Liver (tissue), 9 donors: Measurements from ENCODE around the gene ZNF512. TPM values are rescaled to one million over a fixed set of nuclear protein-coding genes. Genes with fewer than 3 reads are reported as not detected.
"Not testable (repeated sequence)": the region's sequence is repeated elsewhere in the genome, so short reads cannot be mapped to it uniquely, and the experiment has no call there.

Source experiments
- DNase-seq: peaks from one replicate; pipeline ENCODE4 v3.0.0-alpha.2; 2017; ENCODE audit warnings: low spot score
- H3K27ac ChIP-seq, 2 donors: one replicate each; pipeline ENCODE4 v1.7.0; 2013; ENCODE audit warnings: inconsistent platforms in 2 of 2, low read length in 2 of 2, control low read depth in 1 of 2, low read depth in 1 of 2, mild to moderate bottlenecking in 1 of 2
- H3K27me3 ChIP-seq, 4 donors: one replicate each; pipeline versions ENCODE4 v1.6.1 to v1.7.0; 2013; ENCODE audit warnings: low read length in 3 of 4, inconsistent platforms in 1 of 4, mild to moderate bottlenecking in 1 of 4, moderate library complexity in 1 of 4; ENCODE audit not compliant: control insufficient read depth in 4 of 4, insufficient read depth in 4 of 4
- H3K36me3 ChIP-seq, 4 donors: one replicate each; pipeline versions ENCODE4 v1.6.1 to v1.7.0; 2013; ENCODE audit warnings: low read length in 3 of 4, mild to moderate bottlenecking in 3 of 4, low read depth in 1 of 4, moderate library complexity in 1 of 4; ENCODE audit not compliant: control insufficient read depth in 4 of 4, insufficient read depth in 3 of 4
- H3K4me1 ChIP-seq, 4 donors: one replicate each; pipeline versions ENCODE4 v1.6.1 to v1.7.0; 2013; ENCODE audit warnings: low read length in 3 of 4, mild to moderate bottlenecking in 3 of 4, moderate library complexity in 1 of 4; ENCODE audit not compliant: control insufficient read depth in 4 of 4, insufficient read depth in 4 of 4
- H3K4me3 ChIP-seq, 3 donors: one replicate each; pipeline versions ENCODE4 v1.6.1 to v1.7.0; 2013; ENCODE audit warnings: low read length in 3 of 3, control low read depth in 1 of 3, low read depth in 1 of 3, mild to moderate bottlenecking in 1 of 3
- H3K9ac ChIP-seq, 2 donors: one replicate each; pipeline ENCODE4 v1.7.0; 2013; ENCODE audit warnings: low read length in 2 of 2, mild to moderate bottlenecking in 2 of 2, moderate library complexity in 2 of 2, control low read depth in 1 of 2, low read depth in 1 of 2
- H3K9me3 ChIP-seq, 4 donors: one replicate each; pipeline versions ENCODE4 v1.6.1 to v1.7.0; 2013; ENCODE audit warnings: low read length in 3 of 4; ENCODE audit not compliant: control insufficient read depth in 4 of 4
- ATF3 ChIP-seq: IDR thresholded peaks from 2 replicates; pipeline ENCODE4 v1.6.1; 2016; ENCODE audit warnings: antibody characterized with exemption
- CTCF ChIP-seq: fragments of 150-350 bp; IDR thresholded peaks from 2 replicates; pipeline ENCODE4 v1.5.1; 2017; ENCODE audit warnings: improper control_type of control experiment, low read depth, low read length; ENCODE audit not compliant: missing input control
- EGR1 ChIP-seq, 2 donors: IDR thresholded peaks; 2 replicates each; pipeline ENCODE4 v1.6.1; 2016 to 2018; ENCODE audit warnings: antibody characterized with exemption in 2 of 2, low read depth in 2 of 2
- FOXA1 ChIP-seq: IDR thresholded peaks from 2 replicates; pipeline ENCODE4 v1.6.1; 2016; ENCODE audit warnings: antibody characterized with exemption
- FOXA2 ChIP-seq: IDR thresholded peaks from 2 replicates; pipeline ENCODE4 v1.6.1; 2016; ENCODE audit warnings: antibody characterized with exemption
- GABPA ChIP-seq, 2 donors: IDR thresholded peaks in 1 of 2; conservative IDR thresholded peaks in 1 of 2; 2 replicates each; pipeline ENCODE4 v1.6.1; 2016; ENCODE audit warnings: antibody characterized with exemption in 2 of 2, mild to moderate bottlenecking in 1 of 2, moderate library complexity in 1 of 2
- HNF4A ChIP-seq, 2 donors: conservative IDR thresholded peaks; 2 replicates each; pipeline ENCODE4 v1.6.1; 2016; ENCODE audit warnings: antibody characterized with exemption in 2 of 2, mild to moderate bottlenecking in 2 of 2
- HNF4G ChIP-seq: IDR thresholded peaks from 2 replicates; pipeline ENCODE4 v1.6.1; 2016; ENCODE audit warnings: antibody characterized with exemption
- JUND ChIP-seq, 2 donors: IDR thresholded peaks; 2 replicates each; pipeline ENCODE4 v1.6.1; 2016; ENCODE audit warnings: antibody characterized with exemption in 2 of 2
- MAX ChIP-seq: IDR thresholded peaks from 2 replicates; pipeline ENCODE4 v1.6.1; 2016; ENCODE audit warnings: antibody characterized with exemption
- NR2F2 ChIP-seq: IDR thresholded peaks from 2 replicates; pipeline ENCODE4 v1.6.1; 2016; ENCODE audit warnings: antibody characterized with exemption
- RAD21 ChIP-seq, 2 donors: IDR thresholded peaks; 2 replicates each; pipeline ENCODE4 v1.6.1; 2016; ENCODE audit warnings: antibody characterized with exemption in 2 of 2, mild to moderate bottlenecking in 2 of 2
- REST ChIP-seq: IDR thresholded peaks from 2 replicates; pipeline ENCODE4 v1.6.1; 2016; ENCODE audit warnings: antibody characterized with exemption, mild to moderate bottlenecking
- RXRA ChIP-seq, 2 donors: IDR thresholded peaks; 2 replicates each; pipeline ENCODE4 v1.6.1; 2017 to 2018; ENCODE audit warnings: antibody characterized with exemption in 2 of 2, mild to moderate bottlenecking in 1 of 2
- SP1 ChIP-seq: IDR thresholded peaks from 2 replicates; pipeline ENCODE4 v1.6.1; 2018; ENCODE audit warnings: antibody characterized with exemption, mild to moderate bottlenecking
- TAF1 ChIP-seq: conservative IDR thresholded peaks from 2 replicates; pipeline ENCODE4 v1.6.1; 2016; ENCODE audit warnings: antibody characterized with exemption, mild to moderate bottlenecking
- YY1 ChIP-seq: IDR thresholded peaks from 2 replicates; pipeline ENCODE4 v1.6.1; 2016; ENCODE audit warnings: antibody characterized with exemption, mild to moderate bottlenecking
- ZBTB33 ChIP-seq: IDR thresholded peaks from 2 replicates; pipeline ENCODE4 v1.6.1; 2016; ENCODE audit warnings: antibody characterized with exemption
- whole genome bisulfite sequencing: extraction: QIAGEN DNeasy Blood & Tissue Kit; methylation state at CpG from one replicate; pipeline ENCODE4 v1.1.7; 2013; 5-methylcytosine and 5-hydroxymethylcytosine counted together
- polyA plus RNA-seq, 2 donors: library from polyadenylated mRNA; stranded (reverse) in 1 of 2; unstranded in 1 of 2; fragments of 200-250 nt in 1 of 2; fragments of >200 nt in 1 of 2; fragmentation: Nextera tagmentation in 1 of 2; extraction: Ambion mirVana in 1 of 2; gene quantifications; one replicate each; pipeline versions ENCODE4 v1.2.1 to v1.2.3, GENCODE V29; 2013 to 2015
- total RNA-seq, 2 donors: library from RNA; depleted of rRNA; stranded (reverse); fragments of >200 nt; gene quantifications; one replicate each; pipeline ENCODE4 v1.2.3, GENCODE V29; 2014
- donor health status: healthy.
- donor health status: healthy.
- donor health status: healthy.
- donor health status: healthy.
- donor health status: healthy.

ZNF512 gene
- total and polyA plus RNA-seq, 4 donors = 3.3 to 13.0 (median 7.1) TPM

GRCh38 chr2:27628767-27629709, 46.2 kb downstream of the ZNF512 start, which contains the start of the genes CCDC121 and GPN1:
Gene CCDC121 (minus strand): TSS chr2:27629012. CDS start chr2:27627799, 1,213 bp downstream.
Gene GPN1 (plus strand): TSS chr2:27629050. CDS start chr2:27629059, 9 bp downstream.
- peak; percentile 84 for DNase-seq
- TF ChIP-seq FOXA2 = no peak
- TF ChIP-seq REST = peak; percentile 46
- TF ChIP-seq RAD21 (IDR thresholded peaks at IDR 0.05) = peak; percentile 48 to 60
- no peak for TF ChIP-seq CTCF
- peak in 1 of 2 donors; percentile 13 for TF ChIP-seq EGR1 (IDR thresholded peaks at IDR 0.05; ENCODE audit: low read depth in 2 of 2)
- no peak for TF ChIP-seq RXRA (IDR thresholded peaks at IDR 0.05)
- no peak for TF ChIP-seq SP1
- peak; percentile 33 to 49 for TF ChIP-seq JUND (IDR thresholded peaks at IDR 0.05)
- no peak for TF ChIP-seq TAF1
- peak; percentile 96 for TF ChIP-seq MAX
- no peak for TF ChIP-seq HNF4G
- TF ChIP-seq FOXA1 = no peak
- no peak for TF ChIP-seq NR2F2
- TF ChIP-seq HNF4A (conservative IDR thresholded peaks at IDR 0.05) = no peak
- TF ChIP-seq YY1 = peak; percentile 98
- no peak for TF ChIP-seq ATF3
- TF ChIP-seq ZBTB33 = peak; percentile 39
- peak in 1 of 2 donors; percentile 82 for TF ChIP-seq GABPA (IDR thresholded peaks at IDR 0.05 in 1 of 2, conservative IDR thresholded peaks at IDR 0.05 in 1 of 2)
- Histone ChIP-seq H3K36me3 (peaks cover 5 to 21% (median 14%) of the 10 kb centered on the region in 4 donors), H3K9me3 (no peaks in the 10 kb centered on the region), H3K27ac (peak within 1 kb of the TSS; percentile 32 to 70), H3K4me1 (peaks cover 0 to 19% (median 14%) of the 10 kb centered on the region in 4 donors), H3K27me3 (no peaks in the 10 kb centered on the region), H3K9ac (peak within 1 kb of the TSS; percentile 93 to 94), H3K4me3 (peak within 1 kb of the TSS; percentile 70 to 100 (median 89))
- under 1% methylated on average over 44 of the region's 44 CpGs for WGBS

GRCh38 chr2:27630257-27630656, 47.4 kb downstream of the ZNF512 start:
- Histone ChIP-seq H3K36me3 (peaks cover 11 to 32% (median 23%) of the 10 kb centered on the region in 4 donors), H3K4me1 (peaks cover 0 to 19% (median 14%) of the 10 kb centered on the region in 4 donors)
- H3K9ac ChIP-seq, H3K9me3 ChIP-seq, DNase-seq, H3K4me3 ChIP-seq, H3K27ac ChIP-seq, H3K27me3 ChIP-seq: not testable (repeated sequence)
- WGBS = 99% methylated on average over 2 of the region's 2 CpGs
